Measurements from ENCODE around the gene UNC80.

- TF ChIP-seq CTCF (conservative IDR thresholded peaks at IDR 0.05; ENCODE audit: low read depth, low read length) (no peak), EZH2 (IDR thresholded peaks at IDR 0.05; ENCODE audit: low read length, unreplicated experiment) (no peak), EZH2phosphoT487 (IDR thresholded peaks at IDR 0.05; ENCODE audit: borderline replicate concordance, low read length) (no peak)
These were observed 236.3 kb downstream of the UNC80 start for GRCh38 chr2:210007895-210008294.
